ENCODE data around the gene CDKN1B. TPM values are rescaled to one million over a fixed set of nuclear protein-coding genes. Genes with fewer than 3 reads are reported as not detected.

Gene CDKN1B
- total RNA-seq, 1 donor from 2014 or later = 36.3 TPM

DNA sequence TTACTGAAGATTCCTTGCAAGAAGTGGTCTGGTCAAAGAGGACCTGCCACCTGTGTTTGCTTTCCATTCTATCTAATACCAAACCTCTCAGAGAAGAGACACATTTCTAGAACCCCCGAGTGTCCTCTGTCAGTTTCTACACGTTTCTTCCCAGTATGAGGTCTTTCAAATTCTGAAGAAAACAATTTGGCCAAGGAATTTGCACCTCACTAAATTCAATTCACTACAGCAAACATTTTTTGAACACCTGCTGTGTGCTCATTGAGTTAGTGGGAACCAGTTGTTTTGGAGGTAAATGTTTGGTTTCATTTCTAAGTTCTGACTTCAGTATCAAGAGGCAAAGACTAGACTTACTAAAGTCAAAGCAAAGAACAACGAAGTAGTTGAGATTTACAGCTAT is 40.6 kb upstream of the CDKN1B start:
- no peak overlapping the region for H3K4me3 ChIP-seq
- no peaks in the 10 kb centered on the region for H3K9me3 ChIP-seq (replicated peaks)
- TF ChIP-seq, protein P1, sequence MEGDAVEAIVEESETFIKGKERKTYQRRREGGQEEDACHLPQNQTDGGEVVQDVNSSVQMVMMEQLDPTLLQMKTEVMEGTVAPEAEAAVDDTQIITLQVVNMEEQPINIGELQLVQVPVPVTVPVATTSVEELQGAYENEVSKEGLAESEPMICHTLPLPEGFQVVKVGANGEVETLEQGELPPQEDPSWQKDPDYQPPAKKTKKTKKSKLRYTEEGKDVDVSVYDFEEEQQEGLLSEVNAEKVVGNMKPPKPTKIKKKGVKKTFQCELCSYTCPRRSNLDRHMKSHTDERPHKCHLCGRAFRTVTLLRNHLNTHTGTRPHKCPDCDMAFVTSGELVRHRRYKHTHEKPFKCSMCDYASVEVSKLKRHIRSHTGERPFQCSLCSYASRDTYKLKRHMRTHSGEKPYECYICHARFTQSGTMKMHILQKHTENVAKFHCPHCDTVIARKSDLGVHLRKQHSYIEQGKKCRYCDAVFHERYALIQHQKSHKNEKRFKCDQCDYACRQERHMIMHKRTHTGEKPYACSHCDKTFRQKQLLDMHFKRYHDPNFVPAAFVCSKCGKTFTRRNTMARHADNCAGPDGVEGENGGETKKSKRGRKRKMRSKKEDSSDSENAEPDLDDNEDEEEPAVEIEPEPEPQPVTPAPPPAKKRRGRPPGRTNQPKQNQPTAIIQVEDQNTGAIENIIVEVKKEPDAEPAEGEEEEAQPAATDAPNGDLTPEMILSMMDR (IDR thresholded peaks at IDR 0.05; ENCODE audit: borderline replicate concordance) = no peak
- H3K36me3 ChIP-seq = no peaks in the 10 kb centered on the region
- intact Hi-C loops (cut with micrococcal nuclease) = no loop called here
- no peaks in the 10 kb centered on the region for H3K27me3 ChIP-seq (ENCODE audit: low read depth)
- no peaks in the 10 kb centered on the region for H3K4me1 ChIP-seq
- no peak overlapping the region for H3K27ac ChIP-seq (replicated peaks)
- no peak for DNase-seq

DNA sequence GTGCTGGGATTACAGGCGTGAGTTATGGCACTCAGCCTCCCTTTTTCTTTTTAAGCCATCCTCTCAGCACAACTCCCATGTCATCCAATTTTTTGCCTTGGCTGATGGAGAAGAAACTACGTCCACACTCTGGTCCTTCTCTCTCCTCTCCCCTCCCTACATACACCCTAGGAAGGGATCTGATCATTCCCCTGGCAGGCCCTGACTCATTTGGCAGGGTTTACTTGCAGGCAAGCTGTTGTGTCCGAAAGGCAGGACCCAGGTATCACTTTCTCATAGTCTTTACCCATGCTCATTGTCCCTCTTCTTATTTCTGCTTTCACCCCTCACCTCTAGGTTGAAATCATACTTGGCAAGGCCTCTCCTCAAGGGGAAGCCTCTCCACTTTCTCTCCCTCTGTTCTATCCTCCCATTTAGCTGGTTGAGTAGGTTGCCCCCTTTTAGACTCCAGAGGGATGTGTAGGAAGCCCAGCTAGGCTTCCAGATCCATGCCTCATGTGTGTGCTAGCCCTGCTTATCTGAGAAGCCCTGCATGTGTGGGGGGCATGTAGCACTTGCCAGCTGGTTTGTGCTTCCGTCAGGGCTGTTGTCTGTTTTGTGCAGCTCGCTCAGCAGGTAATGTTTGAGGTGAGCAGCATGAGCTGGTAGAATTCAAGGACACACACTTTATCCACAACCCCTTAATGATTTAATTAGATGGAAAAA is 36.0 kb upstream of the CDKN1B start:
- no peaks in the 10 kb centered on the region for H3K9me3 ChIP-seq (replicated peaks)
- TF ChIP-seq, protein P1 (IDR thresholded peaks at IDR 0.05; ENCODE audit: borderline replicate concordance) = no peak
- H3K27ac ChIP-seq (replicated peaks) = no peak overlapping the region
- H3K36me3 ChIP-seq = no peaks in the 10 kb centered on the region
- H3K27me3 ChIP-seq (ENCODE audit: low read depth) = no peaks in the 10 kb centered on the region
- peaks cover 4% of the 10 kb centered on the region for H3K4me1 ChIP-seq
- H3K4me3 ChIP-seq = no peak overlapping the region
- no peak for DNase-seq
- intact Hi-C loops (cut with micrococcal nuclease) = no loop called here

DNA sequence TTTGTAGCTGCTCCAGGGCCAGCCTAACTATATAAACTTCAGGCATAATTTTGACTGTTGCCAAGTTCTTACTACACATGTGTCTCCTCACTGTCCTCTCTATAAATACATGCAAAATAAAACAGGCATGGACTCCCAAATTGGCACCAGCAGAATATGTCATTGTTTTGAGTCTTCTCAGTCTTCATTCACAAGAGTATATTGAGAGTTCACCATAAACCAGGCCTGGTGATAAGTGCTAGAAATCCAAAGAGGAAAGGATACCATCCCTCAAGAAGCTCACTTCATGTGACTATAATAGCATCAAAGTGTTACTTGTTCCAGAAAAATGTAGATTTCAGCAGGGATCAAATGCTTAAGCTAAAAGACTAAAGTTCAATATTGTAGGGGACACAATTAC is 34.9 kb upstream of the CDKN1B start:
- DNase-seq = no peak
- TF ChIP-seq, protein P1 (IDR thresholded peaks at IDR 0.05; ENCODE audit: borderline replicate concordance) = no peak
- Histone ChIP-seq H3K27ac (replicated peaks) (no peak overlapping the region), H3K9me3 (replicated peaks) (no peaks in the 10 kb centered on the region), H3K27me3 (ENCODE audit: low read depth) (no peaks in the 10 kb centered on the region), H3K36me3 (no peaks in the 10 kb centered on the region), H3K4me3 (no peak overlapping the region), H3K4me1 (peaks cover 4% of the 10 kb centered on the region)
- intact Hi-C loops (cut with micrococcal nuclease) = no loop called here

DNA sequence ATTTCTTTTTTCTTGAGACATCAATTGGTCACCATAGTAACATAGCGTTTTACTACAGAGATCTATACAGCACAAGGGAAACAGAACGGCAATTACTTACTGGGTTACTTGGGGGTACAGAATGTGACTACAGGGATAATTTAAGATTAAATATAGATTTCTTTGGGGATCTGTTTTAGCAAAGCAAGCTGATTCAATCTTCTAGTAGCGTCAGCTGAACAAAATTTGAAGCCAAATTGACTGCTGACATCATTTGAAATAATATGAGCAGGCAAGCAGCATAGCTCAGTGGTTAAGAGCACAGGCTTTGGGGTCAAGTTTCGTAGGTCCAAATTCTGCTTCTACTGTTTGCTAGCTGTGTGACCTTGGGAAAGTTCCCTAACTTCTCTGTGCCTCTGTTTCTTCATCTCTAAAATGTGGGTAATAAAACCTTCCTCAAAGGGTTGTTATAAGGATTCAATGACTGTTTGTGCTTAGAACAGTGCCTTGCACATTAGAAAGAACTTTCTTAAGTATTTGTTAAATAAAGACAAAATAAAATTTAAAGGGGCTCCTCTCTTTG is 34.0 kb upstream of the CDKN1B start:
- Histone ChIP-seq H3K9me3 (replicated peaks) (no peaks in the 10 kb centered on the region), H3K36me3 (no peaks in the 10 kb centered on the region), H3K27me3 (ENCODE audit: low read depth) (no peaks in the 10 kb centered on the region), H3K4me1 (peaks cover 4% of the 10 kb centered on the region), H3K4me3 (no peak overlapping the region), H3K27ac (replicated peaks) (no peak overlapping the region)
- intact Hi-C loops (cut with micrococcal nuclease) = no loop called here
- TF ChIP-seq, protein P1 (IDR thresholded peaks at IDR 0.05; ENCODE audit: borderline replicate concordance) = no peak
- no peak for DNase-seq

DNA sequence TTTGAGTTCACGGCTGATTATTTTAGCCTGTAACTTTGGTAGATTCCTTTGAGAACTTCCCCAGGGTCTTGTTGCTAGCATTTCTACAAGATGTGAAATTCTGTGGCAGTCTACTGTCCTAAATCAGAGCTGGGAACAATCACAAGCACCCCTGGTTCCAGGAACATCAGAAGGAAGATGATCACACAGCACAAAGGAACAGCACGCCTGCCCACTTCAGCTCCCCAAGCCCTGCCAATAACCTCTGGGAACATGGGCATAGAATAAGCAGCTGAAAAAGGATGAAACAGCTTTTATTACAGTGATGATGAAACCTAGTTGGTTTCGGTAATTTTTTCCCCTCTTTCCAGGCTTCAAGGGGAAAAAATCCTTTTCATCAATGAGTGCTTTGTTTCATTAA is 33.4 kb upstream of the CDKN1B start:
- Histone ChIP-seq H3K4me1 (peaks cover 4% of the 10 kb centered on the region), H3K27me3 (ENCODE audit: low read depth) (no peaks in the 10 kb centered on the region), H3K36me3 (no peaks in the 10 kb centered on the region), H3K27ac (replicated peaks) (no peak overlapping the region), H3K9me3 (replicated peaks) (no peaks in the 10 kb centered on the region), H3K4me3 (no peak overlapping the region)
- DNase-seq = no peak
- intact Hi-C loops (cut with micrococcal nuclease) = no loop called here
- TF ChIP-seq, protein P1 (IDR thresholded peaks at IDR 0.05; ENCODE audit: borderline replicate concordance) = no peak
